Measurements from ENCODE around the gene MRE11.

GRCh38 chr11:94433049-94433448 lies 60.6 kb downstream of the MRE11 start:
- TF ChIP-seq CTCF (IDR thresholded peaks at IDR 0.05) (no peak), POLR2AphosphoS5 (IDR thresholded peaks at IDR 0.05) (no peak), POLR2A (IDR thresholded peaks at IDR 0.05) (no peak), EP300 (IDR thresholded peaks at IDR 0.05) (no peak)
